H9 (cell line): ENCODE data around the gene MAPK14. TPM values are rescaled to one million over a fixed set of nuclear protein-coding genes. Genes with fewer than 3 reads are reported as not detected.

Source experiments
- DNase-seq: peaks from one replicate; pipeline ENCODE4 v3.0.0-alpha.2; 2017
- H2AFZ ChIP-seq: one replicate; pipeline ENCODE4 v1.6.1; 2013; ENCODE audit warnings: mild to moderate bottlenecking, low read length, control low read depth, moderate library complexity
- H2AK5ac ChIP-seq: 2 replicates; pipeline ENCODE4 v1.6.1; 2013; ENCODE audit warnings: low read length, control low read depth, mixed read lengths; ENCODE audit not compliant: insufficient read length
- H2BK120ac ChIP-seq: one replicate; pipeline ENCODE4 v1.6.1; 2013; ENCODE audit warnings: low read depth, mild to moderate bottlenecking, low read length, control low read depth, inconsistent platforms; ENCODE audit not compliant: poor library complexity, severe bottlenecking
- H2BK12ac ChIP-seq: 2 replicates; pipeline ENCODE4 v1.6.1; 2013; ENCODE audit warnings: low read length, control low read depth, mixed read lengths, low read depth; ENCODE audit not compliant: insufficient read length
- H2BK15ac ChIP-seq: 2 replicates; pipeline ENCODE4 v1.6.1; 2013; ENCODE audit warnings: low read depth, low read length, control low read depth
- H2BK20ac ChIP-seq: one replicate; pipeline ENCODE4 v1.6.1; 2013; ENCODE audit warnings: low read depth, mild to moderate bottlenecking, low read length, control low read depth, inconsistent platforms; ENCODE audit not compliant: poor library complexity, severe bottlenecking
- H2BK5ac ChIP-seq: 2 replicates; pipeline ENCODE4 v1.6.1; 2013; ENCODE audit warnings: low read length, control low read depth, mixed read lengths; ENCODE audit not compliant: insufficient read length
- H3K14ac ChIP-seq: 2 replicates; pipeline ENCODE4 v1.6.1; 2013; ENCODE audit warnings: low read length, control low read depth; ENCODE audit not compliant: insufficient read depth
- H3K18ac ChIP-seq: 2 replicates; pipeline ENCODE4 v1.6.1; 2013; ENCODE audit warnings: low read depth, mild to moderate bottlenecking, mixed read lengths, low read length, control low read depth; ENCODE audit not compliant: insufficient read length
- H3K23ac ChIP-seq: 2 replicates; pipeline ENCODE4 v1.6.1; 2013; ENCODE audit warnings: low read length, control low read depth, mixed read lengths, low read depth; ENCODE audit not compliant: insufficient read length
- H3K23me2 ChIP-seq: 2 replicates; pipeline ENCODE4 v1.6.1; 2013; ENCODE audit warnings: low read depth, mild to moderate bottlenecking, mixed read lengths, low read length, control low read depth; ENCODE audit not compliant: insufficient read length, poor library complexity, severe bottlenecking
- H3K27ac ChIP-seq: 2 replicates; pipeline ENCODE4 v1.5.1; 2013; ENCODE audit warnings: low read length, control low read depth, mixed read lengths, low read depth; ENCODE audit not compliant: insufficient read length
- H3K27me3 ChIP-seq: 2 replicates; pipeline ENCODE4 v1.6.1; 2013; ENCODE audit warnings: low read length, control low read depth, inconsistent platforms; ENCODE audit not compliant: insufficient read depth
- H3K4ac ChIP-seq: 2 replicates; pipeline ENCODE4 v1.6.1; 2013; ENCODE audit warnings: low read depth, mild to moderate bottlenecking, control low read depth, inconsistent platforms, low read length, moderate library complexity
- H3K4me1 ChIP-seq: 2 replicates; pipeline ENCODE4 v1.6.1; 2013; ENCODE audit warnings: low read length, control low read depth, inconsistent platforms; ENCODE audit not compliant: insufficient read depth
- H3K4me2 ChIP-seq: 2 replicates; pipeline ENCODE4 v1.6.1; 2013; ENCODE audit warnings: low read length, control low read depth, mixed read lengths; ENCODE audit not compliant: insufficient read length, insufficient read depth
- H3K56ac ChIP-seq: 2 replicates; pipeline ENCODE4 v1.6.1; 2013; ENCODE audit warnings: low read depth, mild to moderate bottlenecking, mixed read lengths, low read length, control low read depth; ENCODE audit not compliant: insufficient read length
- H3K79me1 ChIP-seq: 2 replicates; pipeline ENCODE4 v1.6.1; 2013; ENCODE audit warnings: low read depth, mild to moderate bottlenecking, moderate library complexity, low read length, control low read depth, inconsistent platforms; ENCODE audit not compliant: insufficient read depth, poor library complexity, severe bottlenecking
- H3K79me2 ChIP-seq: 2 replicates; pipeline ENCODE4 v1.6.1; 2013; ENCODE audit warnings: low read length, control low read depth, inconsistent platforms; ENCODE audit not compliant: insufficient read depth
- H3K9ac ChIP-seq: 2 replicates; pipeline ENCODE4 v1.6.1; 2013; ENCODE audit warnings: low read length, control low read depth, mixed read lengths; ENCODE audit not compliant: insufficient read length; ENCODE audit errors: extremely low read depth
- H3K9me3 ChIP-seq: one replicate; pipeline ENCODE4 v1.6.1; 2013; ENCODE audit warnings: low read depth, low read length, inconsistent platforms; ENCODE audit not compliant: control insufficient read depth
- H3T11ph ChIP-seq: one replicate; pipeline ENCODE4 v1.6.1; 2013; ENCODE audit warnings: mild to moderate bottlenecking, low read length, control low read depth, inconsistent platforms
- H4K20me1 ChIP-seq: one replicate; pipeline ENCODE4 v1.6.1; 2013; ENCODE audit not compliant: control insufficient read depth, insufficient read length, insufficient read depth
- H4K5ac ChIP-seq: 2 replicates; pipeline ENCODE4 v1.6.1; 2013; ENCODE audit warnings: low read depth, mild to moderate bottlenecking, mixed read lengths, low read length, control low read depth; ENCODE audit not compliant: insufficient read length
- H4K8ac ChIP-seq: replicated peaks from 2 replicates; pipeline ENCODE4 v1.6.1; 2013; ENCODE audit warnings: low read length, control low read depth, mixed read lengths, low read depth; ENCODE audit not compliant: insufficient read length
- H4K91ac ChIP-seq: 2 replicates; pipeline ENCODE4 v1.6.1; 2013; ENCODE audit warnings: low read depth, mild to moderate bottlenecking, moderate library complexity, mixed read lengths, low read length, control low read depth; ENCODE audit not compliant: insufficient read length
- H3K27ac Mint-ChIP-seq, 3 experiments: 2 replicates in 2 of 3; 3 replicates in 1 of 3; pipeline ENCODE4 v1.8.0; 2020 to 2021; ENCODE audit warnings: mixed read lengths in 3 of 3, mild to moderate bottlenecking in 1 of 3, moderate library complexity in 1 of 3
- H3K27me3 Mint-ChIP-seq: 2 replicates; pipeline ENCODE4 v1.8.0; 2021; ENCODE audit warnings: low read depth, mild to moderate bottlenecking, moderate library complexity, mixed read lengths
- H3K36me3 Mint-ChIP-seq, 3 experiments: 2 replicates in 2 of 3; 3 replicates in 1 of 3; pipeline ENCODE4 v1.8.0; 2020 to 2021; ENCODE audit warnings: low read depth in 3 of 3, mixed read lengths in 3 of 3; ENCODE audit not compliant: insufficient read depth in 1 of 3
- H3K4me1 Mint-ChIP-seq, 2 experiments: 2 replicates each; pipeline ENCODE4 v1.8.0; 2020; ENCODE audit warnings: mixed read lengths in 2 of 2
- H3K4me3 Mint-ChIP-seq, 2 experiments: 2 replicates in 1 of 2; 3 replicates in 1 of 2; pipeline ENCODE4 v1.8.0; 2020 to 2021; ENCODE audit warnings: mild to moderate bottlenecking in 2 of 2, mixed read lengths in 2 of 2, moderate library complexity in 1 of 2
- H3K9me3 Mint-ChIP-seq, 2 experiments: 2 replicates in 1 of 2; 3 replicates in 1 of 2; pipeline ENCODE4 v1.8.0; 2020; ENCODE audit warnings: mild to moderate bottlenecking in 2 of 2, mixed read lengths in 2 of 2, moderate library complexity in 1 of 2
- WGBS: extraction: QIAGEN DNeasy Blood & Tissue Kit; methylation state at CpG from one replicate; pipeline ENCODE4 v1.1.7; 2013; ENCODE audit warnings: missing lambda C conversion rate, low lambda C conversion rate, mixed read lengths; ENCODE audit not compliant: insufficient read length; ENCODE audit errors: extremely low coverage; 5-methylcytosine and 5-hydroxymethylcytosine counted together
- total RNA-seq: library from RNA; stranded (reverse); gene quantifications from 2 replicates; pipeline ENCODE4 v1.2.1, GENCODE V29; 2021
- TF ChIP-seq, protein P1 (sequence below): fragments of 200-600 bp; sonication (generic); conservative IDR thresholded peaks from 3 replicates; pipeline ENCODE4 v1.8.0; 2021; ENCODE audit warnings: antibody characterized with exemption, mild to moderate bottlenecking

Gene MAPK14
- total RNA-seq, 1 experiment from 2014 or later, result 40.5 TPM

DNA sequence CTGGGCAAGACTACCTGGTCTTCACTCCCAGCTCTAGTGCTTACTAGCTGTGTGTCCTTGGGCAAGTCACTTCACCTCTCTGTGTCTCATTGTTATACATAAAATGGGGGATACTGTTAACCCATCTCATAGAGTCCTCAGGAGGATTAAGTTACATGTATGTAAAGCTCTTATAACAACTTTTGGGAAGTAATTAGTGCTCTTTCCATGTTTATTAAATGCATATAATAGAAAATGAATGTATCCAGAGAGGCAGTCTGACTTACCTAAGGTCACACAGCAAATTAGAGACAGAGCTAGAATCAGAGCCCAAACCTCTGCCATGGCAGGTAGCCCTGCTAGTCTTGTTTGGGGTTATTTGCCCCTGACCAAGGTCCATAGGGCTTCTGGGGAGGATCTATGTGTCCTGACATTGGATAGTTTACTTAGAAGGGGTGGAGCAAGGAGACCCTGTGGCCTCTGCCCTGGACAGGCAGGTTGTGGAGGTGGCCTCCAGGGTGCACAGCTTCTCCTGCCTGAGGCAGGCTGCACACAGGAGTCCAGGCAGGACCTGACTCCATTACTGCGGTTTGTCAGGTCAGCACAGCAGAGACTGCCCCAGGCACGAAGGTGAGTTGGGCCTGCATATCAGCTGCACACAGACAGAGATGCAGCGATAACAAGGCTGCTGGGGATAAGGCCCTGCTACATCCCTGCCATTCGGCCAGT is 94.3 kb downstream of the MAPK14 start:
- Histone ChIP-seq H3K23ac (no peak overlapping the region), H2AK5ac (no peak overlapping the region), H4K5ac (no peak overlapping the region), H3K27ac (no peak overlapping the region), H4K20me1 (no peaks in the 10 kb centered on the region), H3K9me3 (no peaks in the 10 kb centered on the region), H4K91ac (no peak overlapping the region), H3K4me2 (no peak overlapping the region), H2BK5ac (no peak overlapping the region), H2BK15ac (no peak overlapping the region), H3K14ac (no peak overlapping the region), H2BK20ac (no peak overlapping the region), H2BK12ac (no peak overlapping the region), H3K9ac (no peak overlapping the region), H3K27me3 (no peaks in the 10 kb centered on the region), H3K18ac (no peak overlapping the region), H3K4ac (no peak overlapping the region), H3T11ph (no peak overlapping the region), H3K23me2 (no peaks in the 10 kb centered on the region), H3K79me2 (no peaks in the 10 kb centered on the region), H2BK120ac (no peak overlapping the region), H4K8ac (no peak overlapping the region), H3K56ac (no peak overlapping the region), H3K79me1 (no peaks in the 10 kb centered on the region), H3K4me1 (peaks cover 4% of the 10 kb centered on the region), H2AFZ (no peak overlapping the region)
- Mint-ChIP-seq H3K4me1 (peaks cover 15 to 19% of the 10 kb centered on the region in 2 experiments), H3K4me3 (no peak overlapping the region), H3K27ac (no peak overlapping the region), H3K9me3 (no peaks in the 10 kb centered on the region), H3K36me3 (no peaks in the 10 kb centered on the region; a peak in 2 of 7 replicates), H3K27me3 (peaks cover 5% of the 10 kb centered on the region)
- no CpG with 5 or more reads among the region's 4 CpGs for WGBS
- TF ChIP-seq, protein P1, sequence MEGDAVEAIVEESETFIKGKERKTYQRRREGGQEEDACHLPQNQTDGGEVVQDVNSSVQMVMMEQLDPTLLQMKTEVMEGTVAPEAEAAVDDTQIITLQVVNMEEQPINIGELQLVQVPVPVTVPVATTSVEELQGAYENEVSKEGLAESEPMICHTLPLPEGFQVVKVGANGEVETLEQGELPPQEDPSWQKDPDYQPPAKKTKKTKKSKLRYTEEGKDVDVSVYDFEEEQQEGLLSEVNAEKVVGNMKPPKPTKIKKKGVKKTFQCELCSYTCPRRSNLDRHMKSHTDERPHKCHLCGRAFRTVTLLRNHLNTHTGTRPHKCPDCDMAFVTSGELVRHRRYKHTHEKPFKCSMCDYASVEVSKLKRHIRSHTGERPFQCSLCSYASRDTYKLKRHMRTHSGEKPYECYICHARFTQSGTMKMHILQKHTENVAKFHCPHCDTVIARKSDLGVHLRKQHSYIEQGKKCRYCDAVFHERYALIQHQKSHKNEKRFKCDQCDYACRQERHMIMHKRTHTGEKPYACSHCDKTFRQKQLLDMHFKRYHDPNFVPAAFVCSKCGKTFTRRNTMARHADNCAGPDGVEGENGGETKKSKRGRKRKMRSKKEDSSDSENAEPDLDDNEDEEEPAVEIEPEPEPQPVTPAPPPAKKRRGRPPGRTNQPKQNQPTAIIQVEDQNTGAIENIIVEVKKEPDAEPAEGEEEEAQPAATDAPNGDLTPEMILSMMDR, result no peak
- DNase-seq, result no peak
